Measurements from ENCODE around the gene DYNC1H1.

DYNC1H1 gene

GRCh38 chr14:102084931-102085330 is 120.6 kb downstream of the DYNC1H1 start:
- in situ Hi-C loops (cut with MboI; ENCODE audit: low sequenced_read_pairs), result no loop called here
- Histone ChIP-seq H3K36me3 (replicated peaks) (peaks cover 66% of the 10 kb centered on the region), H3K9me3 (no peaks in the 10 kb centered on the region), H3K27me3 (ENCODE audit: low read depth) (no peaks in the 10 kb centered on the region), H3K4me3 (peak overlapping the region; percentile 91), H3K4me1 (peaks cover 35% of the 10 kb centered on the region)
- no peak for DNase-seq (ENCODE audit: low spot score in 2 of 2)

DNA sequence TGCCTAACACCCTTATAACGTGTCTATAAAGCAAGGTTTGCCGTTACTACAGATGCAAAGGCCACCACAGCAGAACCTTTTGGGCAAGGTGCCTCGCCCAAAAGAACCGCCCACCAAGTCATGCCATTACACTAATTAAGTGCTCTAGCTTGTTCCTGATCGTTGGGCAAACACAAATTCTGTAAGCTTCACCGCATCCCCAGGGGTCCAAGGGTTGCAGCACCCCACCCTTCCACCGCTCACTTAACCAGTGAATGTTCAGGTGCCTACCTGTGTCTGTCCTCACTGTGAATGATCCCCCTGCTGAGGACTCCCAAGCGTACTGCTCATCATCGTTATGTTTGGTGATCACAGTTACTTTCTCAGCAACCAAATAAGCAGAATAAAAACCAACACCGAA is 121.1 kb downstream of the DYNC1H1 start:
- H3K36me3 ChIP-seq (replicated peaks), result peaks cover 61% of the 10 kb centered on the region
- in situ Hi-C loops (cut with MboI; ENCODE audit: low sequenced_read_pairs), result no loop called here

DNA sequence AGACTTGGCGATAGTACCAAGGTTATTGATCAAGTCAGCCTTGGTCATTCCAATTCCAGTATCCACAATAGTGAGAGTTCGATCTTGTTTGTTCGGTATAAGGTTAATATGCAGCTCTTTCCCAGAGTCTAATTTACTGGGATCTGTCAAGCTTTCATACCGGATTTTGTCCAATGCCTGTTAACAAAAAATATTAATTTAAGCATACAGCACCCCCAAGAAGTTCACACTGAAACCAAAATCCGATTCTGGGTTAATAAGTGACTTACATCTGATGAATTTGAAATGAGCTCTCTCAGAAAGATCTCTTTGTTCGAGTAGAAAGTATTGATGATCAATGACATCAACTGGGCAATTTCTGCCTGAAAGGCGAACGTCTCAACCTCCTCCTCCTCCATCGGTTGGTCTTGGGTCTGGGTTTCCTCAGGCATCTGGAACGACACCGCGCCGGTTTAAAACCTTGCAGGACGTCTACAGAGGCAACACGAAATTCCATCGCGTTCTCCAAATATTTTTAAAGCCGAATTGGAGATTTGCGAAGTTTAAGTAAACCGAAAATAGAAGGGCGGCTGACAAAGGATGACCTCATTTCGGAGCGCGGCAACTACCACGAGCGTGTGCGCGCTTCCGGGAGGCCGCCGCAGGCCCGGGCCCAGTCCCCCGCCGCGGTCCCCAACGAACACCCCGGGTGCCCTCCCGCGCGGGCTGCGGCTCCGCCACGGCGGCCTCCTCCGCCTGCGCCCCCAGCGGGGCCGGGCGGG is 121.8 kb downstream of the DYNC1H1 start:
- in situ Hi-C loops (cut with MboI; ENCODE audit: low sequenced_read_pairs), result no loop called here
- Histone ChIP-seq H3K9me3 (no peaks in the 10 kb centered on the region), H3K4me1 (peaks cover 35% of the 10 kb centered on the region), H3K36me3 (replicated peaks) (peaks cover 54% of the 10 kb centered on the region), H3K4me3 (peak overlapping the region; percentile 91), H3K27me3 (ENCODE audit: low read depth) (no peaks in the 10 kb centered on the region)
- DNase-seq (ENCODE audit: low spot score in 2 of 2), result peak in 1 of 2 experiments; percentile 43

More for the DNA sequence above, 121.1 kb downstream of the DYNC1H1 start:
- Histone ChIP-seq H3K4me1 (peaks cover 35% of the 10 kb centered on the region), H3K9me3 (no peaks in the 10 kb centered on the region), H3K27me3 (ENCODE audit: low read depth) (no peaks in the 10 kb centered on the region), H3K4me3 (peak overlapping the region; percentile 91)
- peak in 1 of 2 experiments; percentile 25 for DNase-seq (ENCODE audit: low spot score in 2 of 2)

GRCh38 chr14:102086709-102086971 is 122.3 kb downstream of the DYNC1H1 start:
- in situ Hi-C loops (cut with MboI; ENCODE audit: low sequenced_read_pairs), result no loop called here
- Histone ChIP-seq H3K4me3 (peak overlapping the region; percentile 91), H3K9me3 (no peaks in the 10 kb centered on the region), H3K36me3 (replicated peaks) (peaks cover 49% of the 10 kb centered on the region), H3K4me1 (peaks cover 35% of the 10 kb centered on the region), H3K27me3 (ENCODE audit: low read depth) (no peaks in the 10 kb centered on the region)
- DNase-seq (ENCODE audit: low spot score in 2 of 2), result no peak

DNA sequence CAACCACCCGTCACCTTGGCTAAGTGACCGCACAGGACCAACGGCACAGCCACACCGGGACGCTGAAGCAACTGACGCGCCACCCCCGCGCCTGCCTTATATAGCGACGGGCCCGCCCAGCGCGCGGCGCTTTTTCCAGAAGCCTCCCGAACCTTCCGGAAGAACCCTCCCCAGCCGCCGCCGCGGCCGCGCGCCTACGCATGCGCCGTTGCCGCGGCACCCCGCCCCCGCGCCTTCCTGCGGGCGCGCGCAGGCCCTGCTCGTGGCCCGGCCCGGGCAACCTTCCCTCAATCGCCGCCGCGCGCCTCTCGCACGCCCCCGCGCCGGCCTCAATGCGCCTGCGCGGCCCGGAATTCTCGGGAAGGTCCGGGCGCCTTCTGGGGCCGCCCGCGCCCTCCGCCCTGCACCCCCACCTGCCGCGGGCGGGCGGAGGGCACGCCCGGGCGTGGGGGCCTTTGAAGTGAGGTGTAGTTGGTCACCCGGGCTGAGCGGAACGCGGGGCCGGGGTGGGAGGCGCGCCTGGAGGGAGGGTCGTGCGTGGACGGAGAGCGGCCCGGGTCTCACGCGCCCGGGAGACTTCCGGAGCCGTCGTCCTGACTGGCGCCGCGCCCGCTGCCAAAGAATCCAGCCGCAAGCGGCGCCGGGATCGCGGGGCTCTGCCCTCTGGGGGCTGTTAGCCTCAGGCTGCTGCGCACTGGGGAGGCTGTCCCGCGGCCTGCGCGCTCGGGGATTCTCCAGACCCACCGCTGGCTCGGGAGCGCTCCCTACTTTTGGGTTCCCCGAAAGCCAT is 122.8 kb downstream of the DYNC1H1 start, which contains the start of gene HSP90AA1:
HSP90AA1 (minus strand) TSS at position 73 of the 790 bp plus-strand sequence. CDS start 666 bp downstream, outside the sequence.
- H3K27me3 ChIP-seq (ENCODE audit: low read depth), result no peaks in the 10 kb centered on the region
- H3K4me1 ChIP-seq, result peaks cover 35% of the 10 kb centered on the region
- peak within 1 kb of the TSS; percentile 91 for H3K4me3 ChIP-seq
- peaks cover 44% of the 10 kb centered on the region for H3K36me3 ChIP-seq (replicated peaks)
- in situ Hi-C loops (cut with MboI; ENCODE audit: low sequenced_read_pairs), result no loop called here
- H3K9me3 ChIP-seq, result no peaks in the 10 kb centered on the region
- peak; percentile 91 to 93 for DNase-seq (ENCODE audit: low spot score in 2 of 2)

- H3K36me3 ChIP-seq (replicated peaks), result peaks cover 39% of the 10 kb centered on the region
- peak overlapping the region; percentile 91 for H3K4me3 ChIP-seq
- no peaks in the 10 kb centered on the region for H3K9me3 ChIP-seq
- no peak for DNase-seq (ENCODE audit: low spot score in 2 of 2)
- peaks cover 32% of the 10 kb centered on the region for H3K4me1 ChIP-seq
- in situ Hi-C loops (cut with MboI; ENCODE audit: low sequenced_read_pairs), result no loop called here
- no peaks in the 10 kb centered on the region for H3K27me3 ChIP-seq (ENCODE audit: low read depth)
Observed at GRCh38 chr14:102087762-102088011, 123.3 kb downstream of the DYNC1H1 start.

DNA sequence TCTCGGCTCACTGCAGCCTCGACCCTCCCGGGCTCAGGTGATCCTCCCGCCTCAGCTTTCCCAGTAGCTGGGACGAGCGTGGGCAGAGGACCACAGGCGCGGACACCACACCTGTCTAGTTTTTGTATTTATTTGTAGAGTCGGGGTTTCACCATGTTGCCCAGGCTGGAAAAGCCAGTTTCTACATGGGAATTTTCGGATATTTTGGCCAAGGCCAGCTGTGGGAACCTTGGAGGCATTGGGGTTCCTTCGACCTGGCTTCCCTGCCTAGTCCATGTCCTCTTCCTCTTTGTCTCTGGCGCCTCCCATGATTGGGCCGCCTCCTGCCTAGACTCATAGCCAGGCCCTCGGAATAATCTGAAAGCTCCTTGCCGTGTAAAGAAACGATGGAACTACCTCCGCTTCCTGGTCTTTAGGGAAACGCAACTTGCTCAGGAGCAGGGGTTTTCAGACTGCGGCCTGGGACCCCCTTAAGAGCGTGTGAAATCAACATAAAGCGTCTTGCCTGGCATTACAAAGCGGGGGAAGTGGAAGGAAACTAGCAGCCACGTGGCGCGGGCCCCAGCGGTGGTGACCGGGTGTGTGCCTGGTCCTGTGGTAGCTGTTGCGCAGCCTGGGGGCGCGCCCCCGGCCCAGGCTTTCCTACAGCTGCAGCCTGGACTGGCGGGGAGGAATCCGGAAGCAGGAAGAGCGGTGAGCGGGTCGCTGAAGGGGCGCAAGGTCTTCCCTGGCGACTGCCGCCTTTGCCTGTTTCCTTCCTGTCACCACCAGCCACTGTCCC is 123.8 kb downstream of the DYNC1H1 start:
- peak in 1 of 2 experiments; percentile 34 for DNase-seq (ENCODE audit: low spot score in 2 of 2)
- in situ Hi-C loops (cut with MboI; ENCODE audit: low sequenced_read_pairs), result no loop called here
- no peaks in the 10 kb centered on the region for H3K9me3 ChIP-seq

GRCh38 chr14:102089621-102090343 is 125.4 kb downstream of the DYNC1H1 start:
- Histone ChIP-seq H3K27me3 (ENCODE audit: low read depth) (no peaks in the 10 kb centered on the region), H3K9me3 (no peaks in the 10 kb centered on the region), H3K4me3 (no peak overlapping the region), H3K4me1 (peaks cover 14% of the 10 kb centered on the region), H3K36me3 (replicated peaks) (peaks cover 18% of the 10 kb centered on the region)
- DNase-seq (ENCODE audit: low spot score in 2 of 2), result no peak
- in situ Hi-C loops (cut with MboI; ENCODE audit: low sequenced_read_pairs), result no loop called here

More for the DNA sequence above, 123.8 kb downstream of the DYNC1H1 start:
- Histone ChIP-seq H3K4me3 (peak overlapping the region; percentile 91), H3K27me3 (ENCODE audit: low read depth) (no peaks in the 10 kb centered on the region), H3K36me3 (replicated peaks) (peaks cover 34% of the 10 kb centered on the region), H3K4me1 (peaks cover 27% of the 10 kb centered on the region)

GRCh38 chr14:102090713-102091112 is 126.3 kb downstream of the DYNC1H1 start:
- in situ Hi-C loops (cut with MboI; ENCODE audit: low sequenced_read_pairs), result no loop called here
- no peak for DNase-seq (ENCODE audit: low spot score in 2 of 2)
- Histone ChIP-seq H3K4me1 (peaks cover 6% of the 10 kb centered on the region; the same call in 1 of the 2 replicates), H3K4me3 (no peak overlapping the region), H3K27me3 (ENCODE audit: low read depth) (no peaks in the 10 kb centered on the region), H3K36me3 (replicated peaks) (peaks cover 8% of the 10 kb centered on the region), H3K9me3 (no peaks in the 10 kb centered on the region)

- DNase-seq (ENCODE audit: low spot score in 2 of 2), result no peak
- in situ Hi-C loops (cut with MboI; ENCODE audit: low sequenced_read_pairs), result no loop called here
- H3K4me1 ChIP-seq, result peaks cover 9% of the 10 kb centered on the region
Observed at GRCh38 chr14:102092806-102093205, 128.4 kb downstream of the DYNC1H1 start.

DNA sequence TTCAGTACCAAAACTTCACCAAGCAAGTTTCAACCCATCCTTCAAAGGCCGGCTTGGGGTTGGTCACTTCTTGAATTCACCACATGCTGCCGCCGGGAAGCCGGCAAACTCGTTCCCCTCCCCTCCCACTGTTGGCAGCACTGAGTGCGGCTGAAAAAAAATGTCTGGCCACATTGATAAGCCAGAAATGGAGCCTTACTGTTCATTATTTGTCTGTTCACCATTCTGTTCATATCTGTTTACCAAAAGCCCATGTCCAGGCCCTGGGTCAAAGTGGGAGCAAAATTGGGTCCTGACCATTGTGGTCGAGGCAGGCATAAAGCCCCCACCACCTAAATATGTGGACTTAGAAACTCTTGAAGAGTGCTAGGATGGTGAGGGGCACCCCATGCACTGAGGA is 129.7 kb downstream of the DYNC1H1 start:
- no peak for DNase-seq (ENCODE audit: low spot score in 2 of 2)
- in situ Hi-C loops (cut with MboI; ENCODE audit: low sequenced_read_pairs), result no loop called here
- H3K36me3 ChIP-seq (replicated peaks), result no peaks in the 10 kb centered on the region

More at GRCh38 chr14:102092806-102093205, 128.4 kb downstream of the DYNC1H1 start:
- Histone ChIP-seq H3K27me3 (ENCODE audit: low read depth) (no peaks in the 10 kb centered on the region), H3K9me3 (no peaks in the 10 kb centered on the region), H3K36me3 (replicated peaks) (no peaks in the 10 kb centered on the region), H3K4me3 (no peak overlapping the region)

DNA sequence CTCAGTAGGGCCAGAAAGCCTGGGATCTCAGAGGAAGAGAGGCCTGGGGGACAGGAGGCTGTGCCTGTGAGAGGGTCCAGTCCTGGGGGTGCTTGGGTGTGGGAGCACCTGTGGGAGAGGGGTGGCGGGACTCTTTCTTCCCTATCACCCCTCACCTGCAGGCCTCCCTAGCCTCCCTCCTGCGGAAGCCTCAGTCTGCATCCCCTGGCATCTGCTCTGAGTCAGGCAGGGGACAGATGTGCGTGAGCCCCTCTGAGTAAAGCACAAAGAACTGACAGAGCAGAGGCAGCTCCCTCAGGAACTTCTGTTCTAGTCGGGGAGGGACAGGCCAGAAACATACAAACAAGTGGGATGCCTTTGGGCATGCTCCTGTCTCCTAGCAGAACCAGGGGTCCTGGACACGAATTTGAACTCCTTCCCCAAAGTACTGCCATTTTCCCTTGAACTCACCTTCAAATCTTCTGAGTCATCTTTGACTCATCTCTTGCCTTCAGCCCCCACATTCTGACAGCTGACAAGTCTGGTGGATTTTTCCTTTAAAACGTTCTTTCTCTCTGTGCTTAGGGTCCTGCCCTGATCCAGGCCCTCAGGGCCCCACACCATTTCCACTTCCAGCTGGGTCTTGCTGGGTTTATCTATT is 131.0 kb downstream of the DYNC1H1 start:
- in situ Hi-C loops (cut with MboI; ENCODE audit: low sequenced_read_pairs), result no loop called here
- no peaks in the 10 kb centered on the region for H3K36me3 ChIP-seq (replicated peaks)
- no peak for DNase-seq (ENCODE audit: low spot score in 2 of 2)
- H3K4me1 ChIP-seq, result peaks cover 3% of the 10 kb centered on the region; the same call in 1 of the 2 replicates
- no peaks in the 10 kb centered on the region for H3K27me3 ChIP-seq (ENCODE audit: low read depth)
- H3K9me3 ChIP-seq, result no peaks in the 10 kb centered on the region
- H3K4me3 ChIP-seq, result no peak overlapping the region

More for the DNA sequence above, 129.7 kb downstream of the DYNC1H1 start:
- H3K4me3 ChIP-seq, result no peak overlapping the region
- no peaks in the 10 kb centered on the region for H3K9me3 ChIP-seq
- peaks cover 3% of the 10 kb centered on the region; the same call in 1 of the 2 replicates for H3K4me1 ChIP-seq
- H3K27me3 ChIP-seq (ENCODE audit: low read depth), result no peaks in the 10 kb centered on the region

Measured in HAP-1 (cell line).